ENCODE results near the gene DLX3. TPM values are rescaled to one million over a fixed set of nuclear protein-coding genes. Genes with fewer than 3 reads are reported as not detected.

DLX3 gene
- polyA plus RNA-seq, 2 of the 4 experiments (the other 2 are of a cell fraction) = 0.17 TPM; not detected in 1

GRCh38 chr17:49979748-49980479, 15.1 kb downstream of the DLX3 start:
- ChIA-PET POLR2A (interaction anchor here (1.4 kb wide), 1 partner anchor 11 kb away, joined by 3 read pairs; the partner anchor contains the start of gene DLX4), CTCF (interaction anchor here (0.8 to 82.2 kb wide), 5 partner anchors 9 to 115 kb away, joined by 3 to 2613 read pairs (median 365); partner anchors contain the start of genes DLX3 and TAC4)
- DNase-seq (ENCODE audit: low read depth in 1 of 2, low spot score in 1 of 2) (no peak), FAIRE-seq (no peak), ATAC-seq (no peak)
- no peaks in the 10 kb centered on the region for H3K9me3 ChIP-seq
- TF ChIP-seq USF2 (IDR thresholded peaks at IDR 0.05) = no peak
- TF ChIP-seq ATOH8 (CRISPR knock-in tag; IDR thresholded peaks at IDR 0.05; ENCODE audit: low read depth) = no peak
- peak; percentile 52 for TF ChIP-seq ZFP36 (IDR thresholded peaks at IDR 0.05; ENCODE audit: borderline replicate concordance, partially characterized antibody)
- peak; percentile 60; the same call in 1 of the 2 replicates for TF ChIP-seq KDM1A (IDR thresholded peaks at IDR 0.05; ENCODE audit: low read depth)
- TF ChIP-seq TFCP2L1 (CRISPR knock-in tag; IDR thresholded peaks at IDR 0.05) = no peak
- no peak for TF ChIP-seq ZC3H11A (IDR thresholded peaks at IDR 0.05)
- no peak for TF ChIP-seq ZNF302 (CRISPR knock-in tag; IDR thresholded peaks at IDR 0.05)
- no peak for TF ChIP-seq ELK1 (IDR thresholded peaks at IDR 0.05; ENCODE audit: low read depth, low read length)
- TF ChIP-seq HOXB13 (CRISPR knock-in tag; IDR thresholded peaks at IDR 0.05; ENCODE audit: low read depth) = no peak
- no peak overlapping the region for H3K4me3 ChIP-seq
- no peak overlapping the region for H3K4me2 ChIP-seq
- no peaks in the 10 kb centered on the region for H3K4me1 ChIP-seq
- WGBS (ENCODE audit: missing lambda C conversion rate) = 66% methylated on average over 4 of the region's 4 CpGs
- H3K27ac ChIP-seq = no peak overlapping the region

- TF ChIP-seq NPAS2 (CRISPR knock-in tag; IDR thresholded peaks at IDR 0.05; ENCODE audit: borderline replicate concordance) (no peak), E2F6 (IDR thresholded peaks at IDR 0.05; ENCODE audit: borderline replicate concordance, low read depth) (no peak), EP300 (IDR thresholded peaks at IDR 0.05) (no peak), HDAC2 (IDR thresholded peaks at IDR 0.05) (no peak), KDM1A (IDR thresholded peaks at IDR 0.05; ENCODE audit: low read depth) (no peak), SREBF2 (IDR thresholded peaks at IDR 0.05) (no peak), PHF8 (IDR thresholded peaks at IDR 0.05; ENCODE audit: borderline replicate concordance, low read depth) (no peak), CHD2 (IDR thresholded peaks at IDR 0.05; ENCODE audit: low read length, partially characterized antibody) (no peak), MAX (IDR thresholded peaks at IDR 0.05) (no peak), ZFP36 (IDR thresholded peaks at IDR 0.05; ENCODE audit: borderline replicate concordance, partially characterized antibody) (no peak), JUNB (IDR thresholded peaks at IDR 0.05) (no peak), JUN (IDR thresholded peaks at IDR 0.05) (no peak), FOSL2 (IDR thresholded peaks at IDR 0.05) (no peak), FOSL2 (CRISPR knock-in tag; IDR thresholded peaks at IDR 0.05) (no peak), FOSB (CRISPR knock-in tag; IDR thresholded peaks at IDR 0.05) (no peak), CHD4 (IDR thresholded peaks at IDR 0.05; ENCODE audit: borderline replicate concordance) (no peak), CTCF (IDR thresholded peaks at IDR 0.05) (no peak), SMC3 (IDR thresholded peaks at IDR 0.05) (no peak), CEBPB (IDR thresholded peaks at IDR 0.05) (no peak), KDM5A (IDR thresholded peaks at IDR 0.05) (no peak)
- CTCF ChIA-PET = interaction anchor here (1.0 to 82.2 kb wide), 12 partner anchors 8 to 422 kb away, joined by 3 to 2613 read pairs (median 6); partner anchors contain the start of genes DLX3 and TAC4
- ATAC-seq = no peak
- POLR2A ChIA-PET = no interaction called here
- DNase-seq (ENCODE audit: low read depth in 1 of 2, low spot score in 1 of 2) = no peak
- no peak overlapping the region for H3K4me3 ChIP-seq
- no peaks in the 10 kb centered on the region for H3K9me3 ChIP-seq
- 84% methylated on average over 13 of the region's 13 CpGs for WGBS (ENCODE audit: missing lambda C conversion rate)
- H3K4me2 ChIP-seq = no peak overlapping the region
- FAIRE-seq = no peak
- no peaks in the 10 kb centered on the region for H3K4me1 ChIP-seq
- H3K27ac ChIP-seq = no peak overlapping the region
Measured at GRCh38 chr17:49978501-49978900, 16.5 kb downstream of the DLX3 start.

All from A549 (cell line).